KMS-11 (cell line): ENCODE measurements around the gene PSAP.

Source experiments
- H2AFZ ChIP-seq: fragments of 200-600 bp; sonication (generic); 2 replicates; pipeline ENCODE4 v1.6.1; 2016; ENCODE audit warnings: antibody characterized with exemption, mixed run types, low read depth
- H3K27ac ChIP-seq: fragments of 200-600 bp; sonication (generic); 2 replicates; pipeline ENCODE4 v1.6.1; 2016; ENCODE audit warnings: mild to moderate bottlenecking, mixed run types
- H3K27me3 ChIP-seq: fragments of 200-600 bp; sonication (generic); 2 replicates; pipeline ENCODE4 v1.6.1; 2017; ENCODE audit warnings: mild to moderate bottlenecking, low read depth, mixed run types, moderate library complexity; ENCODE audit not compliant: insufficient read depth
- H3K36me3 ChIP-seq: fragments of 200-600 bp; sonication (generic); 2 replicates; pipeline ENCODE4 v1.6.1; 2017; ENCODE audit warnings: mild to moderate bottlenecking, mixed run types; ENCODE audit not compliant: insufficient read depth
- H3K4me1 ChIP-seq: fragments of 200-600 bp; sonication (generic); 2 replicates; pipeline ENCODE4 v1.6.1; 2016; ENCODE audit warnings: mild to moderate bottlenecking, low read depth, mixed run types; ENCODE audit not compliant: poor library complexity, severe bottlenecking
- H3K4me2 ChIP-seq: fragments of 200-600 bp; sonication (generic); 2 replicates; pipeline ENCODE4 v1.7.0; 2016; ENCODE audit warnings: mild to moderate bottlenecking, mixed run types
- H3K4me3 ChIP-seq: fragments of 200-600 bp; sonication (generic); IDR thresholded peaks from 2 replicates; pipeline ENCODE4 v1.6.1; 2017; ENCODE audit warnings: low read depth, low read length, mixed read lengths; ENCODE audit not compliant: insufficient read depth
- H3K79me2 ChIP-seq: fragments of 200-600 bp; sonication (generic); 2 replicates; pipeline ENCODE4 v1.6.1; 2016; ENCODE audit warnings: low read depth, mixed run types; ENCODE audit not compliant: insufficient read depth
- H3K9ac ChIP-seq: fragments of 200-600 bp; sonication (generic); 2 replicates; pipeline ENCODE4 v1.6.1; 2016; ENCODE audit warnings: mild to moderate bottlenecking, mixed run types
- H4K20me1 ChIP-seq: fragments of 200-600 bp; sonication (generic); 2 replicates; pipeline ENCODE4 v1.6.1; 2016; ENCODE audit warnings: mild to moderate bottlenecking, mixed run types; ENCODE audit not compliant: insufficient read depth
- TF ChIP-seq, protein P1 (sequence below): fragments of 200-600 bp; sonication (generic); conservative IDR thresholded peaks from 2 replicates; pipeline ENCODE4 v1.6.1; 2017; ENCODE audit warnings: low read depth, mild to moderate bottlenecking, antibody characterized with exemption, low read length, moderate library complexity, mixed read lengths

The PSAP gene

DNA sequence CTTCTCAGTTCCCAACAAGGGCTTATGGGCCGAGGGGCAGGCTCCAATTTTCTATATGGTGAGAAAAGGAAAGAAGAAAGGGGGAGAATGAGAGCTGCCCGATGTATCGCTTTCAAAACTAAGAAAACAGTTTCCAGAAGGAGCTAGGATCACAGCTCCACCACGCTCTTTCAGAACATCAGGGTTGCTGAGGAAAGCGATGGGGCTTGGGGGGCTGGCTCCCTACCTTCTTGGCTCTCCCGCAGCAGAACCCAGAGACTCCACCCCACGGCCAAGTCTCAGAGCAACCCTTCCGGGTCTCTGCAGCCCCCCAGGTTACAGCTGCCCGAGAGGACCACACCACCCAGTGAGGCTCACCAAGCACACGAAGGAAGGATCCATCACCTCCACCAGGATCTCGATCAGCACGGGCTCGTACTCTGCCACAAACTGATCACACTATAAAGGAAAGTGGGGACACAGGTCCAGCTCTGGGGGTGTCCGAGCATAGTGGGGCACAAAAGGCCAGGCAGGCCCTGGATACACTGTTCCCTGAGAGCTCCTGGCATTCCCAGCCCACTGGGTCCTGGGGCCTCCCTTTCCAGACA is 32.3 kb downstream of the PSAP start:
- no peaks in the 10 kb centered on the region for H3K27me3 ChIP-seq
- H3K4me1 ChIP-seq: no peaks in the 10 kb centered on the region
- no peak overlapping the region for H3K9ac ChIP-seq
- no peak overlapping the region for H2AFZ ChIP-seq
- no peak overlapping the region for H3K4me3 ChIP-seq
- H3K4me2 ChIP-seq: no peak overlapping the region
- H4K20me1 ChIP-seq: no peaks in the 10 kb centered on the region
- H3K79me2 ChIP-seq: no peaks in the 10 kb centered on the region
- H3K27ac ChIP-seq: no peak overlapping the region
- no peaks in the 10 kb centered on the region for H3K36me3 ChIP-seq
- TF ChIP-seq, protein P1, sequence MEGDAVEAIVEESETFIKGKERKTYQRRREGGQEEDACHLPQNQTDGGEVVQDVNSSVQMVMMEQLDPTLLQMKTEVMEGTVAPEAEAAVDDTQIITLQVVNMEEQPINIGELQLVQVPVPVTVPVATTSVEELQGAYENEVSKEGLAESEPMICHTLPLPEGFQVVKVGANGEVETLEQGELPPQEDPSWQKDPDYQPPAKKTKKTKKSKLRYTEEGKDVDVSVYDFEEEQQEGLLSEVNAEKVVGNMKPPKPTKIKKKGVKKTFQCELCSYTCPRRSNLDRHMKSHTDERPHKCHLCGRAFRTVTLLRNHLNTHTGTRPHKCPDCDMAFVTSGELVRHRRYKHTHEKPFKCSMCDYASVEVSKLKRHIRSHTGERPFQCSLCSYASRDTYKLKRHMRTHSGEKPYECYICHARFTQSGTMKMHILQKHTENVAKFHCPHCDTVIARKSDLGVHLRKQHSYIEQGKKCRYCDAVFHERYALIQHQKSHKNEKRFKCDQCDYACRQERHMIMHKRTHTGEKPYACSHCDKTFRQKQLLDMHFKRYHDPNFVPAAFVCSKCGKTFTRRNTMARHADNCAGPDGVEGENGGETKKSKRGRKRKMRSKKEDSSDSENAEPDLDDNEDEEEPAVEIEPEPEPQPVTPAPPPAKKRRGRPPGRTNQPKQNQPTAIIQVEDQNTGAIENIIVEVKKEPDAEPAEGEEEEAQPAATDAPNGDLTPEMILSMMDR: no peak

DNA sequence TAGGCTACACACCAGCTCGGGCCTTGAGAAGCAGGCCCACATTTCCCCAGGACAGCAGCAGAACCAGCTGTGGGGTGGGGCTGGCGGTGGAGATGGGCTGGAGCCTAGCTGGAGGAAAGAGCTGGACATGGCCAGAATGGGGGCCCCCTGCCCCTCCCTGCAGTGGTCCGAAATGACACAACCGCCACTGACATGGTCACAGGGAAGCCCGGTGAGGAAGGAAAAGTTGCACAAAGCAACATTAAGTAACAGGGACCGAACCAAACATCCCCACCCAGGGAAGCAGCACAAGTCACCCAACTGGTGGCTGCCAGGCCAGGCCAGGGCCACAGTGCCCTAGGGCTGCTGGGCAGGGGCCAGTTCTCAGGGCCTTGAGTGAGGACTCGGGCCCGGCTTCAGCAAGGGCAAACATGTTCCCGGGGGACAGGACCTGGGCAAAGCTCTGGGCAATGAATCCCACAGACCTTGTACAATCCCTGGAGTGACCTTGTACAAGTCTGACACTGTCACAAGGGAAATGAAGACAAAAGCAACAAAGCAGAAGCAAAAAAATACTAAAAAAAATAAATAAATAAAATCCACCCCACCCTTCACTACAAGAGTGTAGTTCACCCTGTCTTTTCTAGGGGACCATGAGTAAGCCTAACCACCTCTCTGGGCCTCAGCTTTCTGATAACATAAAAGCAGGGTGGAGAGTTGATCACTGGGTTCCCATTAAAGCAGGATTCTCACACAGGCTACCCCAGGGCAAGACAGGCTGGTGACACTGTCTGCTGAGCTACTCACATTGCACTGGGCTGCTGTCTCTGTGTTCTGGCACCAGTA is 33.0 kb downstream of the PSAP start:
- no peak overlapping the region for H3K9ac ChIP-seq
- no peak overlapping the region for H3K27ac ChIP-seq
- H3K4me3 ChIP-seq: no peak overlapping the region
- no peaks in the 10 kb centered on the region for H3K27me3 ChIP-seq
- H3K4me2 ChIP-seq: no peak overlapping the region
- H3K79me2 ChIP-seq: no peaks in the 10 kb centered on the region
- H3K36me3 ChIP-seq: no peaks in the 10 kb centered on the region
- TF ChIP-seq, protein P1: no peak
- no peaks in the 10 kb centered on the region for H4K20me1 ChIP-seq
- no peak overlapping the region for H2AFZ ChIP-seq
- no peaks in the 10 kb centered on the region for H3K4me1 ChIP-seq

DNA sequence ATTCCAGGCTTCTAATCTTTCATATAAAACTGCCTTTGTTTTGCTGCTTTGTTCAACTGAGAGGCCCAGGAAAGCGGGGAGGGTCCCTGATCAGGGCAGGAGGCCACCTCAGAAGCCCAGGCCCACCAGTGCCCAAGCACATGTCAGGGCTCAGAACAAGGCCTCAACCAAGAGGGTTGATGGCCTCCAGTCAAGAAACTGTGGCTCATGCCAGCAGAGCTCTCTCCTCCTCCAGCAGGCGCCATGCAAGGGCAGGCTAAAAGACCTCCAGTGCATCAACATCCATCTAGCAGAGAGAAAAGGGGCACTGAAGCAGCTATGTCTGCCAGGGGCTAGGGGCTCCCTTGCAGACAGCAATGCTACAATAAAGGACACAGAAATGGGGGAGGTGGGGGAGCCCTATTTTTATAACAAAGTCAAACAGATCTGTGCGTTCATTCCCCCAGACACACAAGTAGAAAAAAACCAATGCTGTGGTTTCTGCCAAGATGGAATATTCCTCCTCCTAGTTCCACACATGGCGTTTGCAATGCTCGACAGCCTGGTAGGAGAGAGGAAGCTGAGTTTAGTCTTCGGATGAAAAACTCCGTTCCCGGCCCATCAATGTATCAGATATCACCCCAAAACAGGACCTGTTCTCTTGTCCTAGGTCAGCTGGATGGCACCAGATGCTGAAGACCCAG is 34.0 kb downstream of the PSAP start:
- Histone ChIP-seq H4K20me1 (no peaks in the 10 kb centered on the region), H3K36me3 (no peaks in the 10 kb centered on the region), H3K4me3 (no peak overlapping the region), H3K9ac (no peak overlapping the region), H3K79me2 (no peaks in the 10 kb centered on the region), H3K27me3 (no peaks in the 10 kb centered on the region), H3K4me2 (no peak overlapping the region), H3K27ac (no peak overlapping the region), H2AFZ (no peak overlapping the region), H3K4me1 (no peaks in the 10 kb centered on the region)
- TF ChIP-seq, protein P1: no peak

DNA sequence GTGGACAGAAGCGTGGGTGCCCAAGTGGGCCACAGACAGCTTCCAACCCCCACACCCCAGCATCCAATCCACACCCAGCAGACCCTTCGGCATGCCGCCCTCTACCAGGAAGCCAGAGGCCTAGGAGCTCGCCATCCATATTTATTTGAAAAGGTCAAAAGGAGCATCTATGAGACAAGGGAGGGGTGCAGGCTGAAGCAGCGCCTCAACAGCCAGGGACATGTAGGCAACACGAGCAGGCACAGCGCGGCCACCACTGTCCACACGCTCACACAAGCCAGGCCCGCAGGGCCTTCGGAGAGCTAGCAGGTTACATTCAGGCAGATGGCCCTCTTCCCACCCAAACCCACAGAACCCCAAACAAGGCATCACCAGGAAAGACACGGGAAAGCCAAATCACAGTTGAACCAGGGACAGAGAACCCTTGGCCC is 34.6 kb downstream of the PSAP start:
- H3K27ac ChIP-seq: no peak overlapping the region
- H3K36me3 ChIP-seq: no peaks in the 10 kb centered on the region
- H4K20me1 ChIP-seq: no peaks in the 10 kb centered on the region
- TF ChIP-seq, protein P1: no peak
- H3K27me3 ChIP-seq: no peaks in the 10 kb centered on the region
- H3K9ac ChIP-seq: no peak overlapping the region
- H3K4me2 ChIP-seq: no peak overlapping the region
- no peak overlapping the region for H3K4me3 ChIP-seq
- no peaks in the 10 kb centered on the region for H3K79me2 ChIP-seq
- H3K4me1 ChIP-seq: no peaks in the 10 kb centered on the region
- no peak overlapping the region for H2AFZ ChIP-seq
